Measurements from ENCODE around the gene ICAM3.
A peak's percentile ranks its signal among the peaks of the same experiment; 100 is the strongest.

Gene ICAM3

DNA sequence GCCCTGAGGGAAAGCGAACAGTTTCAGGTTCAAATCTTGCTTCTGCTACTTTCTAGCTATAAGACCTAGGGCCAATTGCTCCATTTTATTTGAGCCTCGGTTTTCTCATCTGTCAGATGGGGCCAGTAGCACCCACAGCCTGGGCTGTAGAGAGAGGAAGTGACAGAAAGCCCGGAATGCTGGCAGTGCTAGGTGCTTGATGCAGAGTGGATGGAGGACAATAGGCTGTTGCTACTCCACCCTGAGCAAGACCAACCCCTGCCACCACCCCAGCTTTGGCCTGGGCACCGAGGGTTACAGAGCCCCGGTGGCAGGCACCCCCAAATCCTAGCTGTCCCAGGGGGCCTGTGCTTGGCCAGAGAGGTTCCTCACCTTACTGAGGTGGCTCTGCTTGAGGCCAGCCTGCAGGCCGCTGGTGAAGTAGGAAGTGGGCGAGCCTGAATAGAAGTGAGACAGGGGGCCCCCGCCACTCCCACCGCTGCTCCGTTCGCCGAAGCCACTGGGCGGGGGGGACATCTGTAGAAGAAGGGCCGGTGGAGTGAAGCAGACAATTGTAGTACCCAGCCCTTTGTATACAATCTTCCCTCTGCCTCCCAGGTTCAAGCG is 21.5 kb downstream of the ICAM3 start:
- no peak for DNase-seq

DNA sequence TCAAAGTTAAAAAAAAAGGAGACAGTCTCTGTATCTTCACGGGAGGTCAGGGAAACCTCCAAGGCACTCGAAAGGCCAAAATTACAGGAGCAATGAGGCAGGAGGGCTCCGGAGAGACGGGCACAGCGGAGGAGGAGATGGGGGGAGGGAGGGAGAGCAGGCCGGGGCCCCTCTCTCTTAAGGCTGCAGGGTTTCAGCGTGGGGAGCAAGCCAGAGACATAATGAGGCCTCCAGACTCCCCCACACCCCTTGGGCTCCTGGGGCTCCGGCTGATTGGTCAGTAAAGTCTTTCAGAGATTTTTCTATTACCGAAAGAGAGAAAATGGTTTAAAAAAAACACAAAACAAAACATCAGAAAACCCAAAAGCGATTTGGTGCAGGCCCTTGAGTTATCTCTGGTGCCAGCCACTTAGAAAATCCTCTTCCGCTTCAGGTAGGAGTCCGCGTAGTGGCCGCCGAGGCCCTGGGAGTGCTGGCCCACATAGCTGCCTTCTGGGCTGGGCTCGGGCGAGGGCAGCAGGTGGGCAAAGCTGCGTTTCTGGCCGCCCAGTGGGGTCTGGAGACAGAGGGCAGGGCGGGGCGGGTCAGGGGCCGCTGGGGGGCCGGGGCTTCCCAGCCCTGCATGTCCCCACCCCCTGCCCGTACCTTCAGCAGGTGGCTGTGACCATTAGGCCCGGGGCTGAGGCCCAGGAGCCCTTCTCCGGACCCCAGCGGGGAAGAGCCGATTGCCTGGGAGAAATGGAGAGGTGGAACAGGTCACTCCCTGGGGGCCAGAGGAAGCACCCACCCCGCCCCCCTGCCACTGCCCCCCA is 22.2 kb downstream of the ICAM3 start:
- DNase-seq, result no peak

GRCh38 chr19:10316229-10317044 is 23.0 kb downstream of the ICAM3 start:
- DNase-seq, result peak; percentile 82

GRCh38 chr19:10315335-10316214 is 23.8 kb downstream of the ICAM3 start, which contains the start of gene FDX2:
Gene FDX2, minus strand, starts transcription at chr19:10316015. Its CDS starts 19 bp downstream, at chr19:10315996.
- peak; percentile 90 for DNase-seq

- no peak for DNase-seq
Observed at GRCh38 chr19:10309423-10309822, 30.0 kb downstream of the ICAM3 start, which contains the start of gene ZGLP1. Gene ZGLP1, minus strand, starts transcription at chr19:10309815.

DNA sequence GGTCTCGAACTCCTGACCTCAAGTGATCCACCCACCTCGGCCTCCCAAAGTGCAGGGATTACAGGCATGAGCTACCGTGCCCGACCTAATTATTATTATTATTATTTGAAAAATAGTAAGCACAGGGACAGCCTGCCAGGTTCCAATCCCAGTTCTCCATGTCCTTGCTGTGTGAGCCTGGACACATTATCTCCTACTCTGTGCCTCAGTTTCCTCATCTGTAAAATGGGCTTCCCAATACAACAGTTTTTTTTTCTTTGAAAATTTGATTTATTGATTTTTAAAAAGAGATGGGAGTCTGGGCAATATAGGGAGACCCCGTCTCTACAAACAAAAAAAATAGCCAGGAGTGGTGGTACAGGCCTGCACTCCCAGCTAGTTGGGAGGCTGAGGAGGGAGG is 33.1 kb downstream of the ICAM3 start:
- DNase-seq, result no peak

DNA sequence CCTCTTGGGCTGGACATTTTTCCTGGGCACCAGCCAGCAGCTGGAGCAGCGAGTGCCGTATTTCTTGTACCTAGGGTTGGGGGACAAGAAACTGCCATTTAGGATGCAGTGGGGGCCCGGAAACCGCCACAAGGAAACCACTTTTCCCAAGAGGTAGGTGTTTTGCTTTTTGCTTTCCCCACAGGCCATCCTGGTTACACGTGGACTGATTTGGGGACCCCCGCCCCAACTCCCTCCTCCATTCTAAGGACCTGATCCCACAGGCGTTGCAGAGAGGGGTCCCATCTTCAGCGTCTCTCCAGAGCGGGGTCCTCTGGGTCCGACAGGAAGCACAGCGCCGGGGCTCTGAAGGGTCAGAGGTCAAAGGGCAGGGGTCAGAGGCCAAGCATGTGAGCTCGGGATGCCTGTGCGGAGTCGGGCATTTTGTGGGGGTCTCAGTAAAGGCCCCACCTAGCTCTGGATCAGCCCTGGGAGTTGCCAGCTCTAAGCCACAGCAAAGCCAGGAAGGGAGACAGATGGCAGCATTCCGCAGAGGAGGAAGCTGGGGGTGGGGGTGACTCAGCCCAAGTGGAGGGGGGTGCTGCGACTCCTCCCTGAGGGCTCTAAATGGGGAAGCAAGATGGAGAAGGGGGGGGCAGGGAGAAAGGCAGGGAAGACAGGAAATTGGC is 34.2 kb downstream of the ICAM3 start:
- no peak for DNase-seq

- DNase-seq, result peak; percentile 95
Observed at GRCh38 chr19:10299545-10300458, 39.6 kb downstream of the ICAM3 start.

- peak; percentile 37 for DNase-seq
Observed at GRCh38 chr19:10295847-10296591, 43.4 kb downstream of the ICAM3 start.

DNA sequence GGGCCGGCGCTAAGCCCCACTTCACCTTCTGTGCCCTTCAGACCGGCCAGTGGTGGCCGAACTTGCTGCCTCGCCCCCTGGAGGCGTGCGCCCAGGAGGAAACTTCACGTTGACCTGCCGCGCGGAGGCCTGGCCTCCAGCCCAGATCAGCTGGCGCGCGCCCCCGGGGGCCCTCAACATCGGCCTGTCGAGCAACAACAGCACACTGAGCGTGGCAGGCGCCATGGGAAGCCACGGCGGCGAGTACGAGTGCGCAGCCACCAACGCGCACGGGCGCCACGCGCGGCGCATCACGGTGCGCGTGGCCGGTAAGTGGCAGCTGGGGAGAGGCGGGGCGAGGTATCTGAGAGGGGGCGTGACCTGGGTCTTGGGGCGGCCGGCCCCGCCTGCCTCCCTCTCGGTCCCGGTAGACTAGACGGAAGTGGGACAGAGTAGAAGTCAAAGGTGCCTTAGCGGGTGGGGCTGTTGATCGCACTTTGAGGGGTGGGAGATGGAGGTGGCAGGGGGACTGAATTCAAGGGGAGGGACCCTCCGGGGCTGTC is 44.0 kb downstream of the ICAM3 start:
- DNase-seq, result peak; percentile 79

DNA sequence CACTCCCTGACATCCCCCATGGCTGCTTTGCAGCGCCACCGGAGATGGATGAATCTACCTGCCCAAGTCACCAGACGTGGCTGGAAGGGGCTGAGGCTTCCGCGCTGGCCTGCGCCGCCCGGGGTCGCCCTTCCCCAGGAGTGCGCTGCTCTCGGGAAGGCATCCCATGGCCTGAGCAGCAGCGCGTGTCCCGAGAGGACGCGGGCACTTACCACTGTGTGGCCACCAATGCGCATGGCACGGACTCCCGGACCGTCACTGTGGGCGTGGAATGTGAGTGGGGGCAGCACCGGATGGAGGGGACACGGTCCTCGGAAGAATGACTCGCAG is 45.1 kb downstream of the ICAM3 start:
- no peak for DNase-seq

DNA sequence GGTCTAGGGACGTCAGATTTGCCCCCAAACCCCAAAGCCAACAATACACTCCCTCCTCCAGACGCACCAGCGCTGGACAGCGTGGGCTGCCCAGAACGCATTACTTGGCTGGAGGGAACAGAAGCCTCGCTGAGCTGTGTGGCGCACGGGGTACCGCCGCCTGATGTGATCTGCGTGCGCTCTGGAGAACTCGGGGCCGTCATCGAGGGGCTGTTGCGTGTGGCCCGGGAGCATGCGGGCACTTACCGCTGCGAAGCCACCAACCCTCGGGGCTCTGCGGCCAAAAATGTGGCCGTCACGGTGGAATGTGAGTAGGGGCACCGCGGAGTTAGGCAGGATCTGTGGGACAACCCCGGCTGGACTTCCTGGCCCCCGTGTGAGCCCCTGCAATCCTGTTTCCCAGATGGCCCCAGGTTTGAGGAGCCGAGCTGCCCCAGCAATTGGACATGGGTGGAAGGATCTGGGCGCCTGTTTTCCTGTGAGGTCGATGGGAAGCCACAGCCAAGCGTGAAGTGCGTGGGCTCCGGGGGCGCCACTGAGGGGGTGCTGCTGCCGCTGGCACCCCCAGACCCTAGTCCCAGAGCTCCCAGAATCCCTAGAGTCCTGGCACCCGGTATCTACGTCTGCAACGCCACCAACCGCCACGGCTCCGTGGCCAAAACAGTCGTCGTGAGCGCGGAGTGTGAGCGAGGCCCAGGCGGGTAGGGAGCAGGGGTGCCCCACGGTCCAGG is 45.6 kb downstream of the ICAM3 start:
- no peak for DNase-seq

- peak; percentile 55 for DNase-seq
Observed at GRCh38 chr19:10292789-10293636, 46.4 kb downstream of the ICAM3 start.

GRCh38 chr19:10292206-10292788 is 47.1 kb downstream of the ICAM3 start:
- peak; percentile 95 for DNase-seq

GRCh38 chr19:10291554-10292205 is 47.7 kb downstream of the ICAM3 start:
- DNase-seq, result no peak

DNA sequence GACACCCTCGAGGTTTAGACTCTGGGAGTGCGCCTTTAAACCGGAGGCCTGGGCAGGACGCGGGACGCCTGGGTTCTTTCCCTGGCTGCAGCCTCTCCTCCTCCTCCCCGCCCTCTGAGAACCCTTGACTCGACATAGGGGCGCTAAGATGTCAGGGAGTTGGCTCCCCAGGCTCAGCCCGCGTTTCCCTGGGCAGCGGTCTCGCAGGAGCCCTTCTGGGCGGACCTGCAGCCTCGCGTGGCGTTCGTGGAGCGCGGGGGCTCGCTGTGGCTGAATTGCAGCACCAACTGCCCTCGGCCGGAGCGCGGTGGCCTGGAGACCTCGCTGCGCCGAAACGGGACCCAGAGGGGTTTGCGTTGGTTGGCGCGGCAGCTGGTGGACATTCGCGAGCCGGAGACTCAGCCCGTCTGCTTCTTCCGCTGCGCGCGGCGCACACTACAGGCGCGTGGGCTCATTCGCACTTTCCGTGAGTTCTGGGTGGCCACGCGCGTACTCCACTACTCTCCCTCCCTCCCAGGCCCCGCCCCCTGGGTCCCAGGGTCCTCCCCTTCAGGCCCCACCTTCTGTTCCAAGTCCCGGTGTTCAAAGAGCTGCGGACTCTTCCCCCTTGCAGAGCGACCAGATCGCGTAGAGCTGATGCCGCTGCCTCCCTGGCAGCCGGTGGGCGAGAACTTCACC is 48.4 kb downstream of the ICAM3 start:
- peak; percentile 93 for DNase-seq
